ENCODE data around the gene SIX2.
"Not testable (repeated sequence)": the region's sequence is repeated elsewhere in the genome, so short reads cannot be mapped to it uniquely, and the experiment has no call there.

SIX2 gene

GRCh38 chr2:45009303-45009927 lies at the start of gene SIX2:
Gene SIX2, minus strand, starts transcription at chr2:45009452. Its CDS starts 342 bp downstream, at chr2:45009110.
- DNase-seq (ENCODE audit: low read depth in 2 of 2): no peak

GRCh38 chr2:45055162-45055605 lies 45.9 kb upstream of the SIX2 start:
- no peak for DNase-seq (ENCODE audit: low read depth in 2 of 2)

GRCh38 chr2:45053966-45054365 lies 44.7 kb upstream of the SIX2 start:
- DNase-seq (ENCODE audit: low read depth in 2 of 2): no peak

- no peak for DNase-seq (ENCODE audit: low read depth in 2 of 2)
These were observed 43.2 kb upstream of the SIX2 start for GRCh38 chr2:45052388-45052928.

GRCh38 chr2:45049569-45050336 lies 40.5 kb upstream of the SIX2 start:
- no peak for DNase-seq (ENCODE audit: low read depth in 2 of 2)

- no peak for DNase-seq (ENCODE audit: low read depth in 2 of 2)
These were observed 38.0 kb upstream of the SIX2 start for GRCh38 chr2:45047301-45047700.

GRCh38 chr2:45046786-45047185 lies 37.5 kb upstream of the SIX2 start:
- DNase-seq (ENCODE audit: low read depth in 2 of 2): no peak

GRCh38 chr2:45045706-45046105 lies 36.5 kb upstream of the SIX2 start:
- DNase-seq (ENCODE audit: low read depth in 2 of 2): no peak

- DNase-seq (ENCODE audit: low read depth in 2 of 2): no peak
These were observed 35.7 kb upstream of the SIX2 start for GRCh38 chr2:45044916-45045315.

GRCh38 chr2:45043174-45043573 lies 33.9 kb upstream of the SIX2 start:
- no peak for DNase-seq (ENCODE audit: low read depth in 2 of 2)

- DNase-seq (ENCODE audit: low read depth in 2 of 2): no peak
These were observed 33.1 kb upstream of the SIX2 start for GRCh38 chr2:45042401-45042800.

GRCh38 chr2:45040786-45041185 lies 31.5 kb upstream of the SIX2 start:
- DNase-seq (ENCODE audit: low read depth in 2 of 2): no peak

GRCh38 chr2:45039804-45040203 lies 30.6 kb upstream of the SIX2 start:
- DNase-seq (ENCODE audit: low read depth in 2 of 2): not testable (repeated sequence)

- not testable (repeated sequence) for DNase-seq (ENCODE audit: low read depth in 2 of 2)
These were observed 29.6 kb upstream of the SIX2 start for GRCh38 chr2:45038861-45039260.

- DNase-seq (ENCODE audit: low read depth in 2 of 2): no peak
These were observed 24.1 kb upstream of the SIX2 start for GRCh38 chr2:45033302-45033701.

- no peak for DNase-seq (ENCODE audit: low read depth in 2 of 2)
These were observed 21.8 kb upstream of the SIX2 start for GRCh38 chr2:45031028-45031427.

GRCh38 chr2:45030553-45030952 lies 21.3 kb upstream of the SIX2 start:
- no peak for DNase-seq (ENCODE audit: low read depth in 2 of 2)

GRCh38 chr2:45029215-45029614 lies 20.0 kb upstream of the SIX2 start:
- no peak for DNase-seq (ENCODE audit: low read depth in 2 of 2)

GRCh38 chr2:45028276-45028675 lies 19.0 kb upstream of the SIX2 start:
- no peak for DNase-seq (ENCODE audit: low read depth in 2 of 2)

- no peak for DNase-seq (ENCODE audit: low read depth in 2 of 2)
These were observed 17.7 kb upstream of the SIX2 start for GRCh38 chr2:45026924-45027450.

GRCh38 chr2:45024600-45025291 lies 15.5 kb upstream of the SIX2 start:
- no peak for DNase-seq (ENCODE audit: low read depth in 2 of 2)

- DNase-seq (ENCODE audit: low read depth in 2 of 2): no peak
These were observed 14.8 kb upstream of the SIX2 start for GRCh38 chr2:45024097-45024496.
